ENCODE results near the gene PIR.

- TF ChIP-seq POLR2A (IDR thresholded peaks at IDR 0.05; ENCODE audit: low read depth, low read length): no peak
- no peak for TF ChIP-seq MYC (IDR thresholded peaks at IDR 0.05; ENCODE audit: low read depth, low read length)
- no peak for TF ChIP-seq CTCF (IDR thresholded peaks at IDR 0.05; ENCODE audit: extremely low read depth in 1 of 2, insufficient read depth in 1 of 2, low read depth in 1 of 2, low read length in 2 of 2)
- no peak for TF ChIP-seq EZH2 (IDR thresholded peaks at IDR 0.05; ENCODE audit: borderline replicate concordance, low read depth, low read length, severe bottlenecking)
- no peak for TF ChIP-seq POLR2AphosphoS5 (IDR thresholded peaks at IDR 0.05; ENCODE audit: insufficient read depth, low read depth, low read length)
- no peak for TF ChIP-seq FOS (IDR thresholded peaks at IDR 0.05; ENCODE audit: borderline replicate concordance, insufficient read depth, low read length)
- TF ChIP-seq JUN (IDR thresholded peaks at IDR 0.05; ENCODE audit: borderline replicate concordance, insufficient read depth, insufficient read length, low read depth): no peak
- TF ChIP-seq MAX (IDR thresholded peaks at IDR 0.05; ENCODE audit: insufficient read depth, insufficient read length): no peak
- TF ChIP-seq GATA2 (IDR thresholded peaks at IDR 0.05; ENCODE audit: insufficient read depth, insufficient read length, low read depth, low read length): no peak
These were observed 82.2 kb downstream of the PIR start for GRCh38 chrX:15410947-15411346.
